Muscle layer of duodenum (tissue), 2 donors: ENCODE results near the gene CLEC2B.

ENCODE experiments used
- H3K27ac ChIP-seq: one replicate; pipeline ENCODE4 v1.7.0; 2013; ENCODE audit warnings: mild to moderate bottlenecking, low read length
- H3K27me3 ChIP-seq: one replicate; pipeline ENCODE4 v1.7.0; 2013; ENCODE audit warnings: low read depth, mild to moderate bottlenecking, control low read depth, low read length
- H3K36me3 ChIP-seq, 2 donors: one replicate each; pipeline ENCODE4 v1.7.0; 2013; ENCODE audit warnings: low read length in 2 of 2, control low read depth in 1 of 2, mild to moderate bottlenecking in 1 of 2; ENCODE audit not compliant: insufficient read depth in 2 of 2, control insufficient read depth in 1 of 2
- H3K4me1 ChIP-seq, 2 donors: one replicate each; pipeline ENCODE4 v1.7.0; 2013; ENCODE audit warnings: low read length in 2 of 2, mild to moderate bottlenecking in 2 of 2, control low read depth in 1 of 2, moderate library complexity in 1 of 2; ENCODE audit not compliant: insufficient read depth in 2 of 2, control insufficient read depth in 1 of 2
- H3K4me3 ChIP-seq, 2 donors: one replicate each; pipeline ENCODE4 v1.7.0; 2013; ENCODE audit warnings: low read length in 2 of 2, low read depth in 1 of 2, mild to moderate bottlenecking in 1 of 2
- H3K9me3 ChIP-seq, 2 donors: one replicate each; pipeline ENCODE4 v1.7.0; 2013; ENCODE audit warnings: low read length in 2 of 2, control low read depth in 1 of 2, mild to moderate bottlenecking in 1 of 2; ENCODE audit not compliant: control insufficient read depth in 1 of 2
- donor health status: healthy.

CLEC2B gene

DNA sequence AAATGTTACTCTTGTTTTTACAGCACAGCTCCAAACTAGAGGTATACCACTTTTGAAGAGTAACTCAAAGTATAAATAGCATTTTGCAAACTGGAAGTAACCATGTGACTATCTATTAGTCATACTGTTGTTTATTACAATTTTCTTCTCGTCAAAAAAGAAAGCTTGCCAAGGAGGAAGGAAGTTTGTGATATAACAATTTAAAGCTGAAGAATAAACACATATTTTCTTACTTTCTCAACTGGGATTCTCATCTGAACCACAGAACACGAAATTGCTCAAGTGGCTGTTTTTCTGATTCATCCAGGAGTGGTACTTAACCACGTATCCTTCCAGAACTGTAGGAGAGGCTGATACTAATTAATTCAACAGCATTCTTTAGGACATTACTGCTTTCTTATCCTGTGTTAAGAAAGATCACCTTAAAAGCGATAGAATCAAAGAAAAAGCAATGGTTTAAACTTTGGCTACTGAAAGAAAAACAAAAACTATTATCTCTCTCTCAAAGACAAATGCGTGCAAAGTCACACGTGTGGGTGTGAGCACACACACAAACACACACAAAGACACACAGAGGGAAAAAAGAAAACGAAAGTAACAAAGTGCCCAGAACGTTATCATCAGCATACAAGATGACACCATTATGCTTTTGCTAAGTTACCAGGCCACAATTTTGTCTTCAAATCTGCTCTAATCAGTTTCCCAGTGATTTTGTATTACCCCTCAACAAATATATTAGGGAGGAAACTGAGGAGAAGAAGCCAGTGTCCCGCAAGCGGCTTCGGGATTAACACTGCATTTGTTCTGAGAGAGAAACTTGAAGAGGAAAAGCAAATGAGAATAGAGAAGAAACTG, at the start of gene CLEC2B:
TSS of gene CLEC2B (minus strand) at position 48 of the 855 bp plus-strand sequence.
- Histone ChIP-seq H3K9me3 (no peaks in the 10 kb centered on the region), H3K36me3 (no peaks in the 10 kb centered on the region), H3K4me1 (no peaks in the 10 kb centered on the region), H3K4me3 (peak within 1 kb of the TSS; percentile 58 to 71), H3K27ac (peak within 1 kb of the TSS; percentile 96), H3K27me3 (no peaks in the 10 kb centered on the region)

DNA sequence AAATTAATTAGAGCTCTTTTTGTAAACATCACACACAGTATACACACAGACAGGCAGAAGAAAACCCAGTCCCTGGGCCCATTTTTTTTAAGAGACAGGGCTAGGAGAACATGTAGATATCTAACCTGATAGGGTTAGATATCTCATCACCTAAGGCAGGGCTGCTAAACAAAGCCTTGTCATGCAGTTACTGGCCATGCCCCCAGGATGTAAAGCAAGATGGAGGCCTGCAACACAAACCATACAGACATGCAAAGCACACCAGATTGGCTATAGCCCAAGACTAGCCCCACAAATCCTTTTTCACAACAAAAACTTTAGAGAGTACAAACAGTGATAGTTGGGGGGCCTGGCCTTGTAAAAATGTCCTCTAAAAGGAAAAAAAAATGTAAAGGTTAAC, 42.6 kb upstream of the CLEC2B start:
- H3K9me3 ChIP-seq: peaks cover 15 to 16% of the 10 kb centered on the region in 2 donors
- H3K36me3 ChIP-seq: no peaks in the 10 kb centered on the region
- H3K27ac ChIP-seq: no peak overlapping the region
- no peak overlapping the region for H3K4me3 ChIP-seq
- no peaks in the 10 kb centered on the region for H3K4me1 ChIP-seq
- H3K27me3 ChIP-seq: no peaks in the 10 kb centered on the region

DNA sequence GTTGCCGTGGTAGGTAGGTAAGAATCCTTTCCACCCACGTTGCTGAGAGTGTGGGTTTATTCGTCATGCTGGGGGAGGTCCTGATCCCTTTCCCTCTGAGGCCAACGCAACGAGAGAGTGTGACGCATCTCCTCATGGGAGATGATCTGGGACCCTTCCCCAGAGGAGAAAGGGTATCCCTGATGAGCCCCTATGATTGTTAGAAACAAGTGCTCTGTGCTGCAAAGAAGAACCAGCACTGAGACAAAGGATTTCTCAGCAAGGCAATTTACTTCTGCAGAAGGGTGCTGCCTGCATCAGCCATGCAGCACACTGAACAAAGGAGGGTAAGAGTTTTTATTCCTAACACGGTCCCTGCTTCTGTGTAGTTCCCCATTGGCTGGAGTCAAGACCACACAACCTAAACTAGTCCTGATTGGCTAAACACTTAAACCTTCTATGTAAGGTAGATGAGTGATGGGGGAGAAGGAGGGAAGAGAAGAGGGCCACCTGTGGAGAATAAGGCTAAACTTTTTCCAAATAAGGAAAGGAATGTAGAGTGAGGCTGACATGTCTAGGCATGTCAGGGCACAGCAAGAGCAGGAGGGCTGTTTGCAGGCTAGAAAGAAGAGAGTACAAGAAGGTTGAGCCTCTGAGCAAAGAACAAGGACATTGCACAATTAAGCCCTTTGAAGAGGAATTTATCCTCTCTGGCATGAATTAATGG, 41.7 kb upstream of the CLEC2B start:
- H3K4me1 ChIP-seq: no peaks in the 10 kb centered on the region
- no peaks in the 10 kb centered on the region for H3K27me3 ChIP-seq
- H3K4me3 ChIP-seq: peak overlapping the region in 1 of 2 donors; percentile 9
- H3K27ac ChIP-seq: no peak overlapping the region
- H3K9me3 ChIP-seq: peaks cover 15 to 16% of the 10 kb centered on the region in 2 donors
- no peaks in the 10 kb centered on the region for H3K36me3 ChIP-seq

DNA sequence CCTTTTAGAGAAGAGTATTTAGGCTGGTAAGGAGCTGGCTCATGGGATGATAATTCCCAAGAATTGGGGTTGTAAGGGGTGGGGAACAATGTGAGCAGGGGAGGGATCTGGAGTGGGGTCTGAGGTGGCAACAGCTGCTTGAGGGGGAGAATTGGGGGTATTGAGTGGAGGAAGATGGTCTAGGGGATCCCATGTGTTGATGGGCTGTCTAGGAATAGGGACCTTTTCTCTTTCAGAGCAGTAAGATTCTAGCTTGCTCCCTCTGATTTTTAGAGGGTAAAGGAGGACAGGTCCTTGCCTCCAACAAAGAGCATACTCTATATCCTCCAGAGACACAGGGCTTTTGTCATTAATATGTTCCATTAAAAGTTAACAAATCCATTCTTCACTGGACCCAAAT, 40.6 kb upstream of the CLEC2B start:
- Histone ChIP-seq H3K27ac (no peak overlapping the region), H3K9me3 (peaks cover 15 to 16% of the 10 kb centered on the region in 2 donors), H3K4me3 (no peak overlapping the region), H3K27me3 (no peaks in the 10 kb centered on the region), H3K36me3 (no peaks in the 10 kb centered on the region), H3K4me1 (no peaks in the 10 kb centered on the region)

DNA sequence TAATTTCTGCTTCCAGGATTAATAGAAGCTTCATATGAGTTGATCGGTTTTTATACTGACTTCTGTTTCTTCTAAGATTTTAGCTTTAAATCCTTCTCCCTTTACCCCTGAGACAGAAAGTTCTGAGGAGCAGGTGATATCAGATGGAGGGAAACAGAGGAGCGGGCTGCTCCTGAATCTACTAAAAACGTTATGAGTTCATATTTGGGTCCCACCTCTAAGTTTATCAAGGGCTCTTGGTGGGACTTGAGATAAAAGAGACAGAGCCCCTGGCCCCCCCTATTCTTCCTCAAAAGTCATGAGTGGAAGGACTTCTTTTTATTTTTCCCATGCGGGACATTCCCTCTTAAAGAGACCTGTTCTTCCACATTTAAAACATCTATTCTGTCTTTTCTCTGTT, 39.2 kb upstream of the CLEC2B start:
- Histone ChIP-seq H3K27me3 (no peaks in the 10 kb centered on the region), H3K36me3 (no peaks in the 10 kb centered on the region), H3K4me1 (no peaks in the 10 kb centered on the region), H3K9me3 (peaks cover 15 to 17% of the 10 kb centered on the region in 2 donors), H3K4me3 (no peak overlapping the region), H3K27ac (no peak overlapping the region)

DNA sequence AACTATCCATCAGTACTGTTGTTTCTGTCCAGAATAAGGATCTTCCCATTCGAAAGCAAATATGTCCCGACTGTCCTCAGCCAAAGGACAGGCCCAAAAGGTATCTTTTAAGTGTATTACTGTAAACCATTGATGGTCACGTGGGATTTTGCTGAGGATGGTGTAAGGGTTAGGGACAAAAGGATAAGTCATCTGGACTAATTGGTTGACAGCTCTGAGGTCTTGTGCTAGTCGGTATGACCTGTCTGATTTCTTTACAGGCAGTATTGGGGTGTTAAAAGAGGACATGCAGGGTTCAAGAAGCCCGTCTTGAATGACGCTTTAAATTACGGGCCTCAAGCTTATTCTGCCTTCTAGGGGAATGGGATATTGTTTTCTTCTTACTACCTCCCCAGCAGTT, 38.6 kb upstream of the CLEC2B start:
- H3K27ac ChIP-seq: no peak overlapping the region
- peaks cover 15 to 20% of the 10 kb centered on the region in 2 donors for H3K9me3 ChIP-seq
- no peaks in the 10 kb centered on the region for H3K4me1 ChIP-seq
- H3K4me3 ChIP-seq: no peak overlapping the region
- H3K36me3 ChIP-seq: no peaks in the 10 kb centered on the region
- H3K27me3 ChIP-seq: no peaks in the 10 kb centered on the region

DNA sequence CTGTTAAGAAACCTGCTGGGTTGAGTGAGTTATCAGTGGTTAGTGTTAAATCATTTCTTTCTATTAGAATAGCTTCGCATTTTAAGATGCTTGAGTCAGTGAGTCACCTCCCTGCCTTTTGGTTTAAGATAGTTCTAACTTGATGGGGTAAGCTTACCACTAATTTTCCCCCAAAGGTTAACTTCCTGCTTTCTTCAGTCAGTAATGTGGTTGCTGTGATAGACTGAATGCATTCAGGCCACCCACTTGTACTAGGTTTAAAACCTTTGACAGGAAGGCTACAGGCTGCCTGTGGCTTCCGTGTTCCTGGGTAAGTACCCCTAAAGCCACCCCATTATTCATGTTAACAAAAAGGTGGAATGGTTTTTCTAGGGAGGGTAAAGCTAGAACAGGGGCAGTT, 37.7 kb upstream of the CLEC2B start:
- Histone ChIP-seq H3K27me3 (no peaks in the 10 kb centered on the region), H3K4me1 (no peaks in the 10 kb centered on the region), H3K9me3 (peaks cover 15 to 24% of the 10 kb centered on the region in 2 donors), H3K4me3 (no peak overlapping the region), H3K27ac (no peak overlapping the region), H3K36me3 (no peaks in the 10 kb centered on the region)

DNA sequence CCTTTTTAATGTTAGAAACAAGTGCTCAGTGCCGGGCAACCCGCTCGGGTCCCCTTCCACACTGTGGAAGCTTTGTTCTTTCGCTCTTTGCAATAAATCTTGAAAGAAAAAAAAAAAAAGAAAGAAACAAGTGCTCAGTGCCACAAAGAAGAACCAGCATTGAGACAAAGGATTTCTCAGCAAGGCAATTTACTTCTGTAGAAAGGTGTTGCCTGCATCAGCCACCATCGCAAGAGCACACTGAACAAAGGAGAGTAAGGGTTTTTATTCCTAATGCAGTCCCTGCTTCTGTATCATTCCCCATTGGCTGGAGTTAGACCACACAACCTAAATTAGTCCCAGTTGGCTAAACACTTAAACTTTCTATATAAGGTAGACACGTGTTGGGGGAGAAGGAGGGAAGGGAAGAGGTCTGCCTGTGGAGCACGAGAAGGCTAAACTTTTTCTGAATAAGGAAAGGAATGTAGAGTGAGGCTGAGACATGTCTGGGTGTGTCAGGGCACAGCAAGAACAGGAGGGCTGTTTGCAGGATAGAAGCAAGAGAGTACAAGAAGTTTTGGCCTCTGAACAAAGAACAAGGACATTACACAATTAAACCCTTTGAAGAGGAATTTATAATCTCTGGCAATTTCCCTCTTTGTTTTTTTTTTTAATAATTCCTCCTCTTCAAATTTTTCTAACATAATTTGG, 33.5 kb upstream of the CLEC2B start:
- H3K4me3 ChIP-seq: no peak overlapping the region
- H3K4me1 ChIP-seq: no peaks in the 10 kb centered on the region
- no peaks in the 10 kb centered on the region for H3K27me3 ChIP-seq
- H3K36me3 ChIP-seq: no peaks in the 10 kb centered on the region
- no peak overlapping the region for H3K27ac ChIP-seq
- H3K9me3 ChIP-seq: peaks cover 0 to 8% of the 10 kb centered on the region in 2 donors

DNA sequence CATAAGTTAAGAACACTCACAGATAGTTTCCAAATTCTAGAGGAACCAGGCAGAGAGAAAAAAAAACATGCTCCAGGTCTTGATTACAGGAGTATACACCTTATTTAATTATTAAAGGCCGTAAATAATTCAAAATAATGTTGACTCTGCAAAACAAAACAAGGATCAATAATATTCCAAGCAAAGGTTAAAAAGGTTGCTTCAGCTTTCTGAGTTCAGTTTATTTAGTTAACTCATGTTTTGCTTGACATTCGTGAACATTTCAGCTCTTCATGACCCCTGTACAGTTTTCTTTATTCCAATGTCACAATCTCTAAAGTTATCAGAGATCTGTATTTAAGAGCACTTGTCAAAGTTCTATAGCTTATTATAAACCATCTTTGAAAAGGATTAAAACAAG, 31.8 kb upstream of the CLEC2B start:
- H3K4me1 ChIP-seq: no peaks in the 10 kb centered on the region
- no peaks in the 10 kb centered on the region for H3K36me3 ChIP-seq
- no peak overlapping the region for H3K4me3 ChIP-seq
- no peaks in the 10 kb centered on the region for H3K27me3 ChIP-seq
- peaks cover 0 to 8% of the 10 kb centered on the region in 2 donors for H3K9me3 ChIP-seq
- H3K27ac ChIP-seq: no peak overlapping the region

DNA sequence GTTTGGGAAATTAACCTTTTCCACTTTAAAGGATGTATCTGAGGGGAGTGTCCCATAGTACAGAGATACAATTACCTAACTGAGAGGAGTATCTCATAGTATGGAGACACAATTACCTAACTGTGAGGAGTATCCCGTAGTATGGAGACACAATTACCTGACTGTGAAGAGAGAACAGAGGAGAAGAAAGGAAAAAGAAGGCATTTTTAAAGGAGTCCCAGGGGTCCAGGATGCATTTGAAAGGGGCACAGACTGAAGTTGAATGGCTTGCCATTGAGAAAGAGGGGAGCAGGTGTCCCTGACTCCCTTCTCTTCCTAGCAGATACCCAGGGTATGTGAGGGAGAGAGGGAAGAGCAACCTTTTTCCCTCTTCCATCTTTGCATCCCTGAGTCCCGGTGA, 30.1 kb upstream of the CLEC2B start:
- H3K4me1 ChIP-seq: no peaks in the 10 kb centered on the region
- no peaks in the 10 kb centered on the region for H3K27me3 ChIP-seq
- no peaks in the 10 kb centered on the region for H3K36me3 ChIP-seq
- H3K27ac ChIP-seq: no peak overlapping the region
- H3K9me3 ChIP-seq: peaks cover 0 to 8% of the 10 kb centered on the region in 2 donors
- no peak overlapping the region for H3K4me3 ChIP-seq

DNA sequence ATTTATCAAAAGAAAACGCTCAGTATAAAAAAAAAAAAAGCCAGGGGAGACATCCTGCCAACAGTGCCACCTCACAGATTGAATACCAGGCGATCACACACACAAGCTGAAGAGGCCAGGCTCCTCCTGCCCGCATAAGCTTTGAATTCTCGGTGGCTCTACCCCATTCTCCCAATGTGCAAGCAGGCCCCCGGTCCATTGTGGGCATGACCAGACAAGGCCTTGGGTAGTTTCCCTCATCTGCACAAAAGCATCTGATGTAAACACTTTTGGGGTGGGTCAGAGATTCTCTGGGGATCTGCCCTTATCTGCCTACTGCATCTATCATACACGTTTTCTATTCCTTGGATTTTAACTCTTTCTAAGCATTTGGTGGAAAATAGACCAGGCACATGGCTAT, 28.4 kb upstream of the CLEC2B start:
- Histone ChIP-seq H3K36me3 (no peaks in the 10 kb centered on the region), H3K27me3 (no peaks in the 10 kb centered on the region), H3K4me1 (no peaks in the 10 kb centered on the region), H3K4me3 (no peak overlapping the region), H3K27ac (no peak overlapping the region), H3K9me3 (peaks cover 0 to 1% of the 10 kb centered on the region in 2 donors)
